SU-DHL-6 (cell line): ENCODE results near the gene HOMER3.

Experiments used
- CTCF ChIP-seq: fragments of 200-600 bp; sonication (generic); IDR thresholded peaks from one replicate; pipeline ENCODE4 v1.5.1; 2017; ENCODE audit warnings: antibody characterized with exemption, mild to moderate bottlenecking, low read length, moderate library complexity; ENCODE audit not compliant: insufficient read depth, poor library complexity, severe bottlenecking
- EZH2phosphoT487 ChIP-seq: fragments of 200-600 bp; sonication (generic), shearing (Covaris generic); conservative IDR thresholded peaks from 2 replicates; pipeline ENCODE4 v1.6.1; 2018; ENCODE audit warnings: mild to moderate bottlenecking, antibody characterized with exemption, low read length, moderate library complexity, mixed read lengths

DNA sequence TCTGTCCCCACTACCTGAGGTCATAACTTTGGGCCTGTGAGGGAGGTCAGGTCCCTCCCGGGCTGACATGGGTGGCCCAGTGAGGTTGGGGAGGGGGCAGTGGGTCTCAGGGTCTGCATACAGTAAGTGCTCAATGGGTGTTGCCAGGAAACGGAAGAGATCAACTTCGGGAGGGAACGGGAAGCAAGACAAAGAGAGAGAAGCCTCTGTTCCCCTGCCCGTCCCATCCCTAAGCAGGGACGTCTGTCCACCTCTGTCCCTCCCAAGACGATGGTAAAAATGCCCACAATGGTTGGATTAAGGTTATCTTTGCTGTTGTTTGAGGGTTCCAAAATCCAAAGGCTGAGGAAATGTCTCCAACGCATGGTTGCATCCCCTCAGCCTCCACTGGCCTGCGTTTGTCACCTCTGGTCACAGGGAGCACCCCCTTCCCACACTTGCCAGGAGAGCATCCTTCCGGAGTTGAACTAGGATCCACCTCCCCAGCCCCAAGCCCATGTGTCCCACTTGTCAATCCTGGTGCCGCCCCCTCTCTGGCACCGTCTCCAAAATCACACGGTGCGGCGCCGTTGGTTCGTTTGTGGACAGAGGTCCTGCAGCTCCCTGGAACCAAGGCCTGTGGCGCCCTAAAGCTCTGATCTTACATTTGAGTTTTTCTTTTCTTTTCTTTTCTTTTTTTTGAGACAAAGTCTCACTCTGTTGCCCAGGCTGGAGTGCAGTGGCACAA, 774 bp upstream of the HOMER3 start:
- no peak for TF ChIP-seq CTCF
- no peak for TF ChIP-seq EZH2phosphoT487
